IMR-90 (cell line): ENCODE results near the gene AHSA1. TPM values are rescaled to one million over a fixed set of nuclear protein-coding genes. Genes with fewer than 3 reads are reported as not detected.

ENCODE experiments used
- ATAC-seq: fragments of 200-7000 bp; cut with Tn5 transposase; 2 replicates; pipeline ENCODE4 v1.9.1; 2020; ENCODE audit warnings: low read depth, mild to moderate bottlenecking, moderate library complexity
- BruUV-seq: library from RNA; stranded (reverse); fragments of 400-500 nt; replicated peaks from 2 replicates; lab custom pipeline; 2021; lab: Mats Ljungman, UMichigan
- CTCF ChIA-PET: fragments of 300-600 bp; formaldehyde crosslinking; extraction: SDS; loops from one replicate; lab custom pipeline; 2021; ENCODE audit warnings: antibody characterized with exemption; lab: Yijun Ruan, JAX
- POLR2A ChIA-PET: fragments of 300-600 bp; sonication (Branson Sonifier 250); formaldehyde crosslinking; loops from one replicate; lab custom pipeline; 2022; ENCODE audit warnings: antibody characterized with exemption; ENCODE audit not compliant: unreplicated experiment; lab: Charles Lee
- DNase-seq: peaks from one replicate; pipeline ENCODE4 v3.0.0; 2013
- H2AFZ ChIP-seq: replicated peaks from 2 replicates; pipeline ENCODE3; 2013; ENCODE audit warnings: low read length, mild to moderate bottlenecking; ENCODE audit not compliant: poor library complexity
- H2AK5ac ChIP-seq: 2 replicates; pipeline ENCODE4 v1.6.1; 2013; ENCODE audit warnings: low read depth, low read length, inconsistent platforms
- H2AK9ac ChIP-seq: replicated peaks from 2 replicates; pipeline ENCODE3; 2013; ENCODE audit warnings: mild to moderate bottlenecking, low read depth, low read length, moderate library complexity; ENCODE audit not compliant: poor library complexity
- H2BK120ac ChIP-seq: 2 replicates; pipeline ENCODE4 v1.6.1; 2013; ENCODE audit warnings: low read depth, low read length, inconsistent platforms
- H2BK15ac ChIP-seq: 3 replicates; pipeline ENCODE4 v1.6.1; 2013; ENCODE audit warnings: low read depth, low read length, inconsistent platforms
- H2BK20ac ChIP-seq: 2 replicates; pipeline ENCODE4 v1.6.1; 2013; ENCODE audit warnings: low read depth, mild to moderate bottlenecking, inconsistent platforms, low read length, moderate library complexity
- H2BK5ac ChIP-seq: 2 replicates; pipeline ENCODE4 v1.6.1; 2013; ENCODE audit warnings: mild to moderate bottlenecking, low read depth, low read length, inconsistent platforms; ENCODE audit not compliant: poor library complexity, severe bottlenecking
- H3K14ac ChIP-seq: replicated peaks from 2 replicates; pipeline ENCODE4 v1.6.1; 2013; ENCODE audit warnings: low read depth, low read length, inconsistent platforms
- H3K18ac ChIP-seq: 2 replicates; pipeline ENCODE4 v1.6.1; 2013; ENCODE audit warnings: low read depth, low read length, control low read depth
- H3K23ac ChIP-seq: 2 replicates; pipeline ENCODE4 v1.6.1; 2013; ENCODE audit warnings: low read depth, low read length, inconsistent platforms
- H3K27ac ChIP-seq: 2 replicates; pipeline ENCODE4 v1.5.1; 2013; ENCODE audit warnings: mild to moderate bottlenecking, control low read depth, low read length; ENCODE audit not compliant: insufficient read depth
- H3K27me3 ChIP-seq: 2 replicates; pipeline ENCODE4 v1.6.1; 2013; ENCODE audit warnings: low read length; ENCODE audit not compliant: control insufficient read depth, insufficient read depth
- H3K36me3 ChIP-seq: 2 replicates; pipeline ENCODE4 v1.6.1; 2013; ENCODE audit warnings: low read length, mixed read lengths; ENCODE audit not compliant: control insufficient read depth, insufficient read depth
- H3K4ac ChIP-seq: 2 replicates; pipeline ENCODE4 v1.6.1; 2013; ENCODE audit warnings: low read depth, low read length, inconsistent platforms
- H3K4me1 ChIP-seq: 2 replicates; pipeline ENCODE4 v1.6.1; 2013; ENCODE audit warnings: low read length, mixed read lengths; ENCODE audit not compliant: control insufficient read depth, insufficient read depth
- H3K4me2 ChIP-seq: 2 replicates; pipeline ENCODE4 v1.6.1; 2013; ENCODE audit warnings: low read depth, mild to moderate bottlenecking, control low read depth, low read length, moderate library complexity
- H3K4me3 ChIP-seq: 2 replicates; pipeline ENCODE4 v1.5.1; 2013; ENCODE audit warnings: low read depth, mild to moderate bottlenecking, control low read depth, low read length, moderate library complexity; ENCODE audit not compliant: insufficient read depth
- H3K56ac ChIP-seq: 2 replicates; pipeline ENCODE4 v1.6.1; 2013; ENCODE audit warnings: low read length, inconsistent platforms; ENCODE audit not compliant: insufficient read depth; ENCODE audit errors: extremely low read depth
- H3K79me1 ChIP-seq, 2 experiments: 2 replicates each; pipeline ENCODE4 v1.6.1; 2013; ENCODE audit warnings: low read length in 2 of 2, inconsistent platforms in 1 of 2, low read depth in 1 of 2
- H3K9ac ChIP-seq: 2 replicates; pipeline ENCODE4 v1.6.1; 2013; ENCODE audit warnings: low read depth, low read length, control low read depth
- H3K9me1 ChIP-seq: 2 replicates; pipeline ENCODE4 v1.6.1; 2013; ENCODE audit warnings: low read length, inconsistent platforms; ENCODE audit not compliant: insufficient read depth
- H3K9me3 ChIP-seq: 2 replicates; pipeline ENCODE4 v1.6.1; 2013; ENCODE audit warnings: low read length; ENCODE audit not compliant: control insufficient read depth, insufficient read depth
- H4K20me1 ChIP-seq: 2 replicates; pipeline ENCODE4 v1.6.1; 2013; ENCODE audit warnings: low read length, inconsistent platforms; ENCODE audit not compliant: insufficient read depth
- H4K5ac ChIP-seq: 2 replicates; pipeline ENCODE4 v1.6.1; 2013; ENCODE audit warnings: mild to moderate bottlenecking, low read depth, low read length, control low read depth
- H4K8ac ChIP-seq, 2 experiments: 2 replicates each; pipeline ENCODE4 v1.6.1; 2013; ENCODE audit warnings: low read depth in 2 of 2, low read length in 2 of 2, control low read depth in 1 of 2, inconsistent platforms in 1 of 2
- H4K91ac ChIP-seq: 2 replicates; pipeline ENCODE4 v1.6.1; 2013; ENCODE audit warnings: low read depth, low read length, inconsistent platforms; ENCODE audit not compliant: insufficient read depth
- BHLHE40 ChIP-seq: fragments of 150-350 bp; IDR thresholded peaks from 2 replicates; pipeline ENCODE4 v1.6.1; 2016; ENCODE audit warnings: mild to moderate bottlenecking, low read depth, low read length
- CHD1 ChIP-seq: IDR thresholded peaks from 2 replicates; pipeline ENCODE4 v1.6.1; 2012; ENCODE audit warnings: low read depth, low read length, improper control_type of control experiment
- NFE2L2 ChIP-seq: fragments of 150-350 bp; IDR thresholded peaks from 2 replicates; pipeline ENCODE4 v1.6.1; 2016; ENCODE audit warnings: low read depth, mild to moderate bottlenecking, low read length
- WGBS, 2 experiments: methylation state at CpG; one replicate each; pipeline versions ENCODE4 v1.1.5 to v1.1.7; 2013; ENCODE audit warnings: missing lambda C conversion rate in 2 of 2; ENCODE audit not compliant: insufficient read length in 1 of 2; ENCODE audit errors: extremely low coverage in 2 of 2; 5-methylcytosine and 5-hydroxymethylcytosine counted together
- dilution Hi-C: fragments of 300-500 bp; cut with HindIII; formaldehyde crosslinking; loops from one replicate; pipeline ENCODE4 v1.14.3; 2018; ENCODE audit warnings: low sequenced_read_pairs; ENCODE audit not compliant: unreplicated experiment
- in situ Hi-C: fragments of 300-500 bp; cut with MboI; formaldehyde crosslinking; loops from 3 replicates; pipeline ENCODE4 v1.14.3; 2019; ENCODE audit warnings: low sequenced_read_pairs, inconsistent platforms, mixed read lengths
- intact Hi-C: fragments of 100-400 bp; cut with micrococcal nuclease; formaldehyde crosslinking; loops from 2 replicates; pipeline ENCODE4 v1.10.0; 2022
- polyA plus RNA-seq, 3 experiments: library from polyadenylated mRNA; depleted of rRNA; stranded (reverse); fragments of >200 nt; gene quantifications; 2 replicates each; pipeline ENCODE4 v1.2.3, GENCODE V29; 2012; ENCODE audit warnings: low replicate concordance in 1 of 3
- total RNA-seq: library from RNA; depleted of rRNA; stranded (reverse); fragments of >200 nt; gene quantifications from 2 replicates; pipeline ENCODE4 v1.2.3, GENCODE V29; 2012

Gene AHSA1
- total and polyA plus RNA-seq, 2 of the 4 experiments (the other 2 are of a cell fraction): 166 to 252 TPM

DNA sequence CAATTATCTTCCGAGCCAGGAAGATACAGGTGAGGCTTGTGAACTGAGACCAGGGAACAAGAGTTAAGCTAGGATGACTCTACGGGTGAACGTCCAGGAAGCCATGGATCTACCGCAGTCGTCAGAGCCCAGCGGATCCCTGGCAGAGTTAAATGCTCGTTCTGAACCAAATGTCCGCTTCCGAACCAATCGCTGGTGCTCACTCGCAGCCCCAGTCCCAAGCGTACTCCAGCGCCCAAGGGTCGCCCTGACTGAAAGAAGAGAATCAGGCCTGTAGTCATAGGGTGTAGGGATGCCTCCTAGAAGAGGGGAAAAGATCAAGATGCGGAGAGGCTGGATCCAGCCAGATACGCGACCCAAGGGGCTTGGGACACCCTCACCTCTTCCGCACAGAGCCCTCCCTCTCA lies 775 bp upstream of the AHSA1 start:
- peak overlapping the region; percentile 52 for H4K5ac ChIP-seq
- H3K14ac ChIP-seq: peak overlapping the region; percentile 80
- intact Hi-C loops: loop anchor here (1.0 to 10.0 kb wide), 4 partner anchors 80 to 345 kb away; partner anchors contain the start of genes ADCK1, GSTZ1, POMT2 and SAMD15
- peak overlapping the region; percentile 94 for H3K4me2 ChIP-seq
- peak; percentile 40 for DNase-seq
- H3K27me3 ChIP-seq: no peaks in the 10 kb centered on the region
- H2AK9ac ChIP-seq: peak overlapping the region; percentile 62
- ChIA-PET CTCF (interaction anchor here (0.6 kb wide), 1 partner anchor 142 kb away, joined by 7 read pairs; no protein-coding TSS in a partner anchor), POLR2A (interaction anchor here (0.6 to 0.7 kb wide), 4 partner anchors 11 to 166 kb away, joined by 3 to 13 read pairs (median 6); no protein-coding TSS in a partner anchor)
- peak overlapping the region; percentile 16 for H2AK5ac ChIP-seq
- H3K9me1 ChIP-seq: peaks cover 2% of the 10 kb centered on the region
- H3K9ac ChIP-seq: peak overlapping the region; percentile 85
- H3K23ac ChIP-seq: peak overlapping the region; percentile 83
- H2AFZ ChIP-seq: peak overlapping the region; percentile 99
- H3K18ac ChIP-seq: no peak overlapping the region
- H3K27ac ChIP-seq: peak overlapping the region; percentile 62
- H3K56ac ChIP-seq: peak overlapping the region; percentile 60; the same call in 1 of the 2 replicates
- peak; percentile 19 for ATAC-seq
- peak overlapping the region; percentile 69 for H3K4me3 ChIP-seq
- peak overlapping the region; percentile 35 to 88; a peak in 3 of 4 replicates for H4K8ac ChIP-seq
- BruUV-seq: no TSS peak
- H3K4ac ChIP-seq: peak overlapping the region; percentile 82
- H4K91ac ChIP-seq: peak overlapping the region; percentile 45
- H3K4me1 ChIP-seq: peaks cover 3% of the 10 kb centered on the region
- dilution Hi-C loops: no loop called here
- TF ChIP-seq BHLHE40 (no peak), CHD1 (0 out of 2 replicates have a peak, but pooled peaks have one; percentile 38), NFE2L2 (no peak)
- H4K20me1 ChIP-seq: peaks cover 14% of the 10 kb centered on the region; the same call in 1 of the 2 replicates
- peaks cover 15 to 45% of the 10 kb centered on the region in 2 experiments; a peak in 3 of 4 replicates for H3K79me1 ChIP-seq
- 1% methylated on average over 9 of the region's 18 CpGs; no CpG with 5 or more reads in 1 of the 2 experiments for WGBS, 2 experiments
- no peak overlapping the region for H2BK15ac ChIP-seq
- no peak overlapping the region for H2BK20ac ChIP-seq
- H3K9me3 ChIP-seq: no peaks in the 10 kb centered on the region
- peaks cover 16% of the 10 kb centered on the region for H3K36me3 ChIP-seq
- in situ Hi-C loops: no loop called here
- H2BK5ac ChIP-seq: peak overlapping the region; percentile 43
- H2BK120ac ChIP-seq: no peak overlapping the region
